Kidney (tissue), 22 donors: ENCODE measurements around the gene ATG4B. TPM values are rescaled to one million over a fixed set of nuclear protein-coding genes. Genes with fewer than 3 reads are reported as not detected.
"Not testable (repeated sequence)": the region's sequence is repeated elsewhere in the genome, so short reads cannot be mapped to it uniquely, and the experiment has no call there.

Source experiments
- DNase-seq, 5 donors: peaks; one replicate each; pipeline ENCODE4 v3.0.0-alpha.2; 2013 to 2020
- FAIRE-seq: peaks from 2 replicates; lab custom pipeline; 2012; peaks lifted over from hg19 to GRCh38; lab: Jason Lieb, UNC
- H3K27ac ChIP-seq, 2 donors: one replicate each; pipeline ENCODE4 v1.7.0; 2013; ENCODE audit warnings: low read depth in 2 of 2, low read length in 2 of 2, inconsistent platforms in 1 of 2
- H3K27me3 ChIP-seq: one replicate; pipeline ENCODE4 v1.7.1; 2013; ENCODE audit warnings: low read length, inconsistent platforms; ENCODE audit not compliant: control insufficient read depth, insufficient read depth
- H3K36me3 ChIP-seq, 3 donors: one replicate each; pipeline versions ENCODE4 v1.7.0 to v1.7.1; 2013; ENCODE audit warnings: low read length in 3 of 3, control low read depth in 1 of 3, inconsistent platforms in 1 of 3; ENCODE audit not compliant: insufficient read depth in 3 of 3, control insufficient read depth in 2 of 3
- H3K4me1 ChIP-seq, 3 donors: one replicate each; pipeline versions ENCODE4 v1.7.0 to v1.7.1; 2013; ENCODE audit warnings: low read length in 3 of 3, inconsistent platforms in 1 of 3, low read depth in 1 of 3; ENCODE audit not compliant: control insufficient read depth in 2 of 3, insufficient read depth in 2 of 3
- H3K4me3 ChIP-seq, 3 donors: one replicate each; pipeline versions ENCODE4 v1.7.0 to v1.8.1; 2013; ENCODE audit warnings: low read length in 3 of 3, control low read depth in 1 of 3, inconsistent platforms in 1 of 3
- H3K9ac ChIP-seq, 3 donors: one replicate each; pipeline versions ENCODE4 v1.7.0 to v1.7.1; 2013; ENCODE audit warnings: low read length in 3 of 3, control low read depth in 1 of 3, inconsistent platforms in 1 of 3
- H3K9me3 ChIP-seq, 3 donors: one replicate each; pipeline versions ENCODE4 v1.7.0 to v1.7.1; 2013; ENCODE audit warnings: low read length in 3 of 3, control low read depth in 1 of 3, inconsistent platforms in 1 of 3; ENCODE audit not compliant: control insufficient read depth in 2 of 3, insufficient read depth in 1 of 3
- CTCF ChIP-seq: IDR thresholded peaks from 3 replicates; pipeline ENCODE4 v1.5.1; 2012; ENCODE audit warnings: mild to moderate bottlenecking, moderate library complexity, borderline replicate concordance; ENCODE audit not compliant: insufficient read depth; ENCODE audit errors: extremely low read depth
- intact Hi-C: fragments of 100-400 bp; cut with DNase I; formaldehyde crosslinking; loops from one replicate; pipeline ENCODE4 v1.11.1; 2022
- long read RNA-seq, 10 donors: library from polyadenylated mRNA in 1 of 10; unstranded in 1 of 10; transcript quantifications; one replicate each; pipeline ENCODE4 v2.0.0 and lab custom pipeline, GENCODE V29; 2021 to 2026
- polyA plus RNA-seq: library from polyadenylated mRNA; stranded (reverse); fragments of 350-450 nt; fragmentation: Illumina TruSeq; extraction: RNeasy Lipid Tissue Mini Kit (QIAGEN cat#74804); gene quantifications from one replicate; pipeline ENCODE4 v1.2.3, GENCODE V29; 2014; ENCODE audit warnings: low read depth, low replicate concordance; ENCODE audit not compliant: insufficient read depth
- total RNA-seq: library from RNA; stranded (reverse); fragmentation: NEBNext Ultra II Directional; extraction: Animal tissue kit (Norgen Biotek cat#: 25700); gene quantifications from one replicate; pipeline ENCODE4 v1.2.1, GENCODE V29; 2021
- donor health status: control.
- donor health status: control.
- donor health status: control.
- donor health status: control.
- donor health status: control.
- donor health status: DM: yes; HTN: yes; CAD: no.
- donor health status: Normal renal cell carcinoma (clear cell type).

Gene ATG4B
- total RNA-seq (81.0 TPM), polyA plus RNA-seq (56.6 TPM)
- long read RNA-seq, donor 1, transcript ATG4B-205 (13 exons, 2,878 nt): major isoform, 7 of 10 reads
- long read RNA-seq, donor 1, partial matches to known transcripts: 0 of 10 reads
- long read RNA-seq, donor 1, other reads (novel, unspliced or antisense): 0 of 10 reads
- long read RNA-seq, donor 2, transcript ATG4B-205 (13 exons, 2,878 nt): major isoform, 7 of 12 reads
- long read RNA-seq, donor 2, partial matches to known transcripts: 0 of 12 reads
- long read RNA-seq, donor 2, other reads (novel, unspliced or antisense): 0 of 12 reads
- long read RNA-seq, donor 3, transcript ATG4B-205 (13 exons, 2,878 nt): major isoform, 6 of 20 reads
- long read RNA-seq, donor 3, partial matches to known transcripts: 8 of 20 reads
- long read RNA-seq, donor 3, other reads (novel, unspliced or antisense): 0 of 20 reads
- long read RNA-seq, donor 4, transcript ATG4B-205 (13 exons, 2,878 nt): major isoform, 5 of 95 reads
- long read RNA-seq, donor 4, partial matches to known transcripts: 34 of 95 reads
- long read RNA-seq, donor 4, other reads (novel, unspliced or antisense): 54 of 95 reads
- long read RNA-seq, donor 5, partial matches to known transcripts: 0 of 1 reads
- long read RNA-seq, donor 5, other reads (novel, unspliced or antisense): 0 of 1 reads
- long read RNA-seq, donor 6, partial matches to known transcripts: 0 of 3 reads
- long read RNA-seq, donor 6, other reads (novel, unspliced or antisense): 0 of 3 reads
- long read RNA-seq, donor 7, transcript ATG4B-205 (13 exons, 2,878 nt): major isoform, 13 of 60 reads
- long read RNA-seq, donor 7, partial matches to known transcripts: 33 of 60 reads
- long read RNA-seq, donor 7, other reads (novel, unspliced or antisense): 8 of 60 reads
- long read RNA-seq, donor 8, partial matches to known transcripts: 0 of 1 reads
- long read RNA-seq, donor 8, other reads (novel, unspliced or antisense): 0 of 1 reads
- long read RNA-seq, donor 9, partial matches to known transcripts: 0 of 1 reads
- long read RNA-seq, donor 9, other reads (novel, unspliced or antisense): 0 of 1 reads
- long read RNA-seq, donor 10, partial matches to known transcripts: 0 of 6 reads
- long read RNA-seq, donor 10, other reads (novel, unspliced or antisense): 0 of 6 reads

- peaks cover 3 to 17% (median 5%) of the 10 kb centered on the region in 3 donors for H3K4me1 ChIP-seq
- DNase-seq: peak; percentile 89 to 96 (median 95)
- H3K4me3 ChIP-seq: peak within 1 kb of the TSS; percentile 78 to 89 (median 82)
- peaks cover 3 to 21% (median 6%) of the 10 kb centered on the region in 3 donors for H3K36me3 ChIP-seq
- intact Hi-C loops: no loop called here
- peak within 1 kb of the TSS; percentile 80 to 97 (median 91) for H3K9ac ChIP-seq
- peak within 1 kb of the TSS; percentile 98 to 100 for H3K27ac ChIP-seq
- peaks cover 0 to 7% (median 0%) of the 10 kb centered on the region in 3 donors for H3K9me3 ChIP-seq
- no peak for TF ChIP-seq CTCF
- FAIRE-seq: no peak
- no peaks in the 10 kb centered on the region for H3K27me3 ChIP-seq
These were observed at the start of gene ATG4B, which contains the start of gene THAP4 for GRCh38 chr2:241637018-241637794. Gene ATG4B, plus strand, starts transcription at chr2:241637693. Its CDS starts 22 bp downstream, at chr2:241637715. Gene THAP4, minus strand, starts transcription at chr2:241637158. Its CDS starts 141 bp downstream, at chr2:241637017.

- H3K4me1 ChIP-seq, FAIRE-seq, H3K27me3 ChIP-seq, H3K9ac ChIP-seq, H3K27ac ChIP-seq, DNase-seq, intact Hi-C loops, H3K4me3 ChIP-seq: not testable (repeated sequence)
- Histone ChIP-seq H3K9me3 (peaks cover 0 to 11% (median 9%) of the 10 kb centered on the region in 3 donors), H3K36me3 (peaks cover 3 to 15% (median 6%) of the 10 kb centered on the region in 3 donors)
These were observed 47.6 kb upstream of the ATG4B start for GRCh38 chr2:241589863-241590262.

GRCh38 chr2:241590496-241591455 lies 46.7 kb upstream of the ATG4B start:
- H3K9ac ChIP-seq, H3K27ac ChIP-seq, FAIRE-seq, H3K4me1 ChIP-seq, intact Hi-C loops, H3K4me3 ChIP-seq, DNase-seq, H3K9me3 ChIP-seq, H3K36me3 ChIP-seq, H3K27me3 ChIP-seq: not testable (repeated sequence)
